MM.1S (cell line): ENCODE results near the gene BBX.

Experiments used
- DNase-seq: peaks from one replicate; pipeline ENCODE4 v3.0.0-alpha.2; 2015
- H2AFZ ChIP-seq: fragments of 300-600 bp; sonication (generic); 2 replicates; pipeline ENCODE4 v1.6.0; 2016; ENCODE audit warnings: antibody characterized with exemption, low read length
- H3F3A ChIP-seq: fragments of 300-600 bp; sonication (generic); 2 replicates; pipeline ENCODE4 v1.6.1; 2016; ENCODE audit warnings: mild to moderate bottlenecking, antibody characterized with exemption, low read length, moderate library complexity, mixed read lengths; ENCODE audit not compliant: insufficient read depth
- H3K27ac ChIP-seq: fragments of 300-600 bp; sonication (generic); 2 replicates; pipeline ENCODE4 v1.5.1; 2016; ENCODE audit warnings: mild to moderate bottlenecking, low read length
- H3K27me3 ChIP-seq: fragments of 300-600 bp; sonication (generic); replicated peaks from 2 replicates; pipeline ENCODE4 v1.6.0; 2016; ENCODE audit warnings: low read length; ENCODE audit not compliant: insufficient read depth
- H3K36me3 ChIP-seq: fragments of 300-600 bp; sonication (generic); replicated peaks from 2 replicates; pipeline ENCODE4 v1.6.1; 2016; ENCODE audit warnings: mild to moderate bottlenecking, low read length, mixed read lengths; ENCODE audit not compliant: insufficient read depth
- H3K4me1 ChIP-seq: fragments of 300-600 bp; sonication (generic); 2 replicates; pipeline ENCODE4 v1.6.1; 2016; ENCODE audit warnings: low read length, mixed read lengths
- H3K4me2 ChIP-seq: fragments of 300-600 bp; sonication (generic); 2 replicates; pipeline ENCODE4 v1.6.0; 2016; ENCODE audit warnings: low read depth, low read length
- H3K4me3 ChIP-seq: fragments of 300-600 bp; sonication (generic); 2 replicates; pipeline ENCODE4 v1.5.1; 2016; ENCODE audit warnings: low read length, mixed read lengths
- H3K79me2 ChIP-seq: fragments of 300-600 bp; sonication (generic); 2 replicates; pipeline ENCODE4 v1.6.1; 2016; ENCODE audit warnings: mixed run types, low read length, mixed read lengths
- H3K9ac ChIP-seq: fragments of 300-600 bp; sonication (generic); 2 replicates; pipeline ENCODE4 v1.6.1; 2016; ENCODE audit warnings: low read length, mixed read lengths
- H3K9me2 ChIP-seq: fragments of 300-600 bp; sonication (generic); replicated peaks from 2 replicates; pipeline ENCODE4 v1.6.1; 2016; ENCODE audit warnings: mild to moderate bottlenecking, low read length, mixed read lengths; ENCODE audit not compliant: insufficient read depth
- H3K9me3 ChIP-seq: fragments of 300-600 bp; sonication (generic); replicated peaks from 2 replicates; pipeline ENCODE4 v1.6.1; 2016; ENCODE audit warnings: mild to moderate bottlenecking, low read length, mixed read lengths; ENCODE audit not compliant: insufficient read depth
- H4K20me1 ChIP-seq: fragments of 300-600 bp; sonication (generic); 2 replicates; pipeline ENCODE4 v1.6.1; 2016; ENCODE audit warnings: mild to moderate bottlenecking, low read length, moderate library complexity, mixed read lengths; ENCODE audit not compliant: insufficient read depth
- EZH2 ChIP-seq: fragments of 300-600 bp; sonication (generic); optimal IDR thresholded peaks from 2 replicates; pipeline ENCODE3; 2017; ENCODE audit warnings: low read depth, mild to moderate bottlenecking, antibody characterized with exemption, low read length, mixed read lengths
- EZH2phosphoT487 ChIP-seq: fragments of 300-600 bp; sonication (generic); IDR thresholded peaks from 2 replicates; pipeline ENCODE4 v1.6.1; 2018; ENCODE audit warnings: antibody characterized with exemption, low read length
- TF ChIP-seq, protein P1 (sequence below): fragments of 300-600 bp; sonication (generic); IDR thresholded peaks from 2 replicates; pipeline ENCODE4 v1.5.1; 2016; ENCODE audit warnings: antibody characterized with exemption, low read length, mixed read lengths

The BBX gene

DNA sequence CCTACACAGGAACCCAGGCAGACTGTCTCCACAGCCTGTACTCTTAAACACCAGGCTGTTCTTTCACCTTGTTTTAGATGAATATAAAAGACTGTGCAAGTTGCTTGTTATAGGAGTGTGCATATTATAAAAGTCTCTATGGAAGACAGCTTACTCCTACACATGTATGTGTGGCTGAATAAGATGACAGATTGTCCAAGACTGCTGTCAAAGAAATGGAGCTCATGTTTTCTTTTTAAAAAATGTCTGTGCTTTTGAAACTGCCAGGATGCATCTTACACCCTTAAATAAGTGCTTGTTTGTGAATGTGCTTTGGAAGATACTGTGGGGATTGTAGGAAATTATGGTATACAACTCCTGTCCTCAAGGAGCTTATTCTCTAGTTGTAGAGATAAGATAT lies 237.4 kb downstream of the BBX start:
- no peak for DNase-seq
- Histone ChIP-seq H3K79me2 (no peaks in the 10 kb centered on the region), H3F3A (no peaks in the 10 kb centered on the region), H3K4me3 (no peak overlapping the region), H2AFZ (no peak overlapping the region), H3K9me3 (no peaks in the 10 kb centered on the region), H3K4me1 (no peaks in the 10 kb centered on the region), H3K9me2 (no peaks in the 10 kb centered on the region), H3K27me3 (no peaks in the 10 kb centered on the region), H4K20me1 (no peaks in the 10 kb centered on the region), H3K36me3 (no peaks in the 10 kb centered on the region), H3K27ac (no peak overlapping the region), H3K4me2 (no peak overlapping the region), H3K9ac (no peak overlapping the region)
- TF ChIP-seq EZH2phosphoT487 (no peak), EZH2 (no peak)
- TF ChIP-seq, protein P1, sequence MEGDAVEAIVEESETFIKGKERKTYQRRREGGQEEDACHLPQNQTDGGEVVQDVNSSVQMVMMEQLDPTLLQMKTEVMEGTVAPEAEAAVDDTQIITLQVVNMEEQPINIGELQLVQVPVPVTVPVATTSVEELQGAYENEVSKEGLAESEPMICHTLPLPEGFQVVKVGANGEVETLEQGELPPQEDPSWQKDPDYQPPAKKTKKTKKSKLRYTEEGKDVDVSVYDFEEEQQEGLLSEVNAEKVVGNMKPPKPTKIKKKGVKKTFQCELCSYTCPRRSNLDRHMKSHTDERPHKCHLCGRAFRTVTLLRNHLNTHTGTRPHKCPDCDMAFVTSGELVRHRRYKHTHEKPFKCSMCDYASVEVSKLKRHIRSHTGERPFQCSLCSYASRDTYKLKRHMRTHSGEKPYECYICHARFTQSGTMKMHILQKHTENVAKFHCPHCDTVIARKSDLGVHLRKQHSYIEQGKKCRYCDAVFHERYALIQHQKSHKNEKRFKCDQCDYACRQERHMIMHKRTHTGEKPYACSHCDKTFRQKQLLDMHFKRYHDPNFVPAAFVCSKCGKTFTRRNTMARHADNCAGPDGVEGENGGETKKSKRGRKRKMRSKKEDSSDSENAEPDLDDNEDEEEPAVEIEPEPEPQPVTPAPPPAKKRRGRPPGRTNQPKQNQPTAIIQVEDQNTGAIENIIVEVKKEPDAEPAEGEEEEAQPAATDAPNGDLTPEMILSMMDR, result no peak

DNA sequence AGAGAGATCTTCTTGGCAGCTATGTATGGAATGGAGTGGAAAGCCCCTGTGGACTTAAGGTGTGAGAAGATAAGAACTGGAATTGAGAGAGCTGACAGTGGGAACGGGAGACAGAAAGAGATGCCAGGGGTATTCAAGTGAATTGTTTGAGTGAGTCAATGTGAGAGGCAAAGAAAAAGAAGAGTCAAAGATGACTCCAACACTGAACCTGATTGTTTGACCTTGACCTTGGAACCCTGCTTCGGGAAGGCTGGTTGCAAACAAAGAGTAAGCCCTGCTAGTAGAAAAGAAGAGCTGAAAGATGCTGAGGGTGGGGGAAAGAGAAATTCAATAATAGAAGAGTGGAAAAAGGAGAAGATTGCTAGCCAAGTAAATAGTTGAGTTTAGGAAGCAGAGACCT lies 238.6 kb downstream of the BBX start:
- Histone ChIP-seq H2AFZ (no peak overlapping the region), H3K27ac (no peak overlapping the region), H3K4me3 (no peak overlapping the region), H3K36me3 (no peaks in the 10 kb centered on the region), H3K79me2 (no peaks in the 10 kb centered on the region), H3K9ac (no peak overlapping the region), H3K4me1 (no peaks in the 10 kb centered on the region), H4K20me1 (no peaks in the 10 kb centered on the region), H3K9me2 (no peaks in the 10 kb centered on the region), H3K27me3 (no peaks in the 10 kb centered on the region), H3K9me3 (no peaks in the 10 kb centered on the region), H3F3A (no peaks in the 10 kb centered on the region), H3K4me2 (no peak overlapping the region)
- TF ChIP-seq EZH2 (no peak), EZH2phosphoT487 (no peak)
- DNase-seq, result no peak

DNA sequence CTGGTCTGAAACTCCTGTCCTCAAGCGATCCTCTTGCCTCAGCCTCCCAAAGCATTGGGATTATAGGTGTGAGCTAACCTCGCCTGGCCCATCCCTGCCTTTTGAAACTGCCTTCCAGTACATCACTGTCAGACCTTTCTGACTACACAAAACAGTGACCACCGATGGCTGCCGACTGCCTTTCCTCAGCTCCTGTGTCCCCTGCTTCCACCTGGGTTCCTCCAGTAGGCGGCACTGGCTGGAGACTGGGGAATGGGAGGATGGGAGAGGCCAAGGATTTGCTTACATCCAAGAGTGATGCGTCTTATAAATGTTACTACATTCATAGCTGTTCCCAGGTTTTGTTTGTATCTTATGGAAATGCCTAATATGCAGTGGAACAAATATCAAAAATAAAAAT lies 242.8 kb downstream of the BBX start:
- Histone ChIP-seq H3K27me3 (no peaks in the 10 kb centered on the region), H3K4me1 (no peaks in the 10 kb centered on the region), H3K4me3 (no peak overlapping the region), H3K9me2 (no peaks in the 10 kb centered on the region), H3K27ac (no peak overlapping the region), H3K9me3 (no peaks in the 10 kb centered on the region), H3K79me2 (no peaks in the 10 kb centered on the region), H3K9ac (no peak overlapping the region), H2AFZ (no peak overlapping the region), H3K36me3 (no peaks in the 10 kb centered on the region), H3F3A (no peaks in the 10 kb centered on the region), H3K4me2 (no peak overlapping the region), H4K20me1 (no peaks in the 10 kb centered on the region)
- no peak for DNase-seq
- TF ChIP-seq, protein P1, result no peak
- TF ChIP-seq EZH2 (no peak), EZH2phosphoT487 (no peak)

DNA sequence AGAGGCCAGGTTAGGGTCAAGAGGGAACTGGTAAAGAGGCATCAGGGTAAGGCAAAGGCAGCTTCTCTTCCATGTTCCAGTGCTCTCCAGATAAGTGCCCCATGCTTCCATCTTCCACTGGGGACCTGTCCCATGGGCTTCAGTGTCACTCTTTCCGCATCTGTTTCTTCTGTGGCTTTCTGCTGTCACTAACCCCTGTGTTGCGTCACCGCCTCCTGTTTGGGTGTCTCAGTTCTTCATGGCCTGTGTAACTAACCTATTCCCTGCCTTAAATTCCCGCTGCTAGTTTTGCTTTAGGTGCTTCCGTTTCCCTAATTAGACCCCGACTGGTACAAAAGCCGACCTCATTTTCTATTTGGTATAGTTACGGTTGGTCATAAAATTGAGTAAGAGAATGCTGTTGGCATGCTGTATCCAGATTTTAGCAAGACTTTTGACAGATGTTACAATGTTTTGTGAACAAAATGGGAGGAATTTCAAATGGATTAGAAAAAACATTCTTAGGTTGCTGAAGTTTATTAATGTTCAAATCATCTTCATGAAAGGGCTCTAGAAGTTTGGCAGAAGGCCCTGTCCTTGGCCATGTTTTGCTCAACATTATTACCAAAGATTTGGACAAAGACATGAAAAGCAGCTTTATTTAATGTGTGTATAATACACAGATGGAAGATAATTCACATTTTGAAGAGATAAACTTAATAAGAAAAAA lies 245.3 kb downstream of the BBX start:
- Histone ChIP-seq H3K79me2 (no peaks in the 10 kb centered on the region), H3K36me3 (no peaks in the 10 kb centered on the region), H3K9ac (no peak overlapping the region), H3F3A (no peaks in the 10 kb centered on the region), H3K27me3 (no peaks in the 10 kb centered on the region), H2AFZ (no peak overlapping the region), H3K4me2 (no peak overlapping the region), H3K27ac (no peak overlapping the region), H4K20me1 (no peaks in the 10 kb centered on the region), H3K9me3 (no peaks in the 10 kb centered on the region), H3K4me1 (no peaks in the 10 kb centered on the region), H3K4me3 (no peak overlapping the region), H3K9me2 (no peaks in the 10 kb centered on the region)
- TF ChIP-seq, protein P1, result no peak
- TF ChIP-seq EZH2phosphoT487, result no peak
- TF ChIP-seq EZH2, result no peak
- no peak for DNase-seq
